Mesendoderm (in vitro differentiated cells): ENCODE data around the gene NAXE.
A peak's percentile ranks its signal among the peaks of the same experiment; 100 is the strongest.

Source experiments
- DNase-seq: peaks from one replicate; pipeline ENCODE4 v3.0.0; 2013
- H2AK5ac ChIP-seq: 2 replicates; pipeline ENCODE4 v1.6.1; 2013; ENCODE audit warnings: low read length, inconsistent platforms
- H2BK120ac ChIP-seq: 2 replicates; pipeline ENCODE4 v1.6.1; 2013; ENCODE audit warnings: low read depth, mild to moderate bottlenecking, low read length, moderate library complexity, mixed read lengths
- H2BK15ac ChIP-seq: replicated peaks from 2 replicates; pipeline ENCODE4 v1.6.1; 2013; ENCODE audit warnings: low read depth, mild to moderate bottlenecking, moderate library complexity
- H2BK5ac ChIP-seq: 2 replicates; pipeline ENCODE4 v1.6.1; 2013; ENCODE audit warnings: low read length, inconsistent platforms
- H3K18ac ChIP-seq: 2 replicates; pipeline ENCODE4 v1.6.1; 2013; ENCODE audit warnings: mild to moderate bottlenecking, low read length, mixed read lengths
- H3K23ac ChIP-seq: one replicate; pipeline ENCODE4 v1.6.1; 2013; ENCODE audit warnings: low read length
- H3K27ac ChIP-seq: 2 replicates; pipeline ENCODE4 v1.5.1; 2013; ENCODE audit warnings: low read depth, mild to moderate bottlenecking, inconsistent platforms, low read length, moderate library complexity
- H3K27me3 ChIP-seq: 2 replicates; pipeline ENCODE4 v1.6.1; 2013; ENCODE audit warnings: low read length, control low read depth, mild to moderate bottlenecking, inconsistent platforms; ENCODE audit not compliant: insufficient read depth, poor library complexity
- H3K36me3 ChIP-seq: 2 replicates; pipeline ENCODE4 v1.6.1; 2013; ENCODE audit warnings: low read length, inconsistent platforms; ENCODE audit not compliant: control insufficient read depth, insufficient read depth
- H3K4ac ChIP-seq: one replicate; pipeline ENCODE4 v1.6.1; 2013; ENCODE audit warnings: low read depth, mild to moderate bottlenecking, low read length, moderate library complexity
- H3K4me1 ChIP-seq: 2 replicates; pipeline ENCODE4 v1.6.1; 2013; ENCODE audit warnings: low read depth, low read length, inconsistent platforms; ENCODE audit not compliant: control insufficient read depth
- H3K4me2 ChIP-seq: 2 replicates; pipeline ENCODE4 v1.6.1; 2013; ENCODE audit warnings: low read length
- H3K4me3 ChIP-seq: 2 replicates; pipeline ENCODE4 v1.5.1; 2013; ENCODE audit warnings: mild to moderate bottlenecking, low read length
- H3K56ac ChIP-seq: one replicate; pipeline ENCODE4 v1.6.1; 2013; ENCODE audit warnings: low read length
- H3K79me1 ChIP-seq: 2 replicates; pipeline ENCODE4 v1.6.1; 2013; ENCODE audit warnings: low read length, inconsistent platforms
- H3K79me2 ChIP-seq: 2 replicates; pipeline ENCODE4 v1.6.1; 2013; ENCODE audit warnings: mild to moderate bottlenecking, low read length; ENCODE audit not compliant: control insufficient read depth, insufficient read depth
- H3K9ac ChIP-seq: 2 replicates; pipeline ENCODE4 v1.6.1; 2013; ENCODE audit warnings: low read length, inconsistent platforms
- H4K5ac ChIP-seq: one replicate; pipeline ENCODE4 v1.6.1; 2013; ENCODE audit warnings: low read length
- H4K8ac ChIP-seq: one replicate; pipeline ENCODE4 v1.6.1; 2013; ENCODE audit warnings: low read depth, mild to moderate bottlenecking, control low read depth, low read length, moderate library complexity
- WGBS: extraction: QIAGEN DNeasy Blood & Tissue Kit; methylation state at CpG from one replicate; pipeline ENCODE4 v1.1.7; 2013; ENCODE audit warnings: low lambda C conversion rate, missing lambda C conversion rate; ENCODE audit not compliant: insufficient coverage; ENCODE audit errors: extremely low coverage; 5-methylcytosine and 5-hydroxymethylcytosine counted together

The NAXE gene

GRCh38 chr1:156571261-156571852 is 20.2 kb upstream of the NAXE start:
- Histone ChIP-seq H3K4me3 (peak overlapping the region; percentile 75), H3K18ac (peak overlapping the region; percentile 30), H3K79me1 (peaks cover 5% of the 10 kb centered on the region), H3K36me3 (no peaks in the 10 kb centered on the region), H4K8ac (no peak overlapping the region), H4K5ac (no peak overlapping the region), H3K79me2 (peaks cover 4% of the 10 kb centered on the region), H3K27ac (no peak overlapping the region), H2BK15ac (no peak overlapping the region), H3K4me1 (peaks cover 4% of the 10 kb centered on the region), H2BK120ac (no peak overlapping the region), H2BK5ac (no peak overlapping the region), H3K9ac (peak overlapping the region; percentile 83), H2AK5ac (no peak overlapping the region), H3K27me3 (no peaks in the 10 kb centered on the region), H3K4me2 (peak overlapping the region; percentile 26), H3K56ac (peak overlapping the region; percentile 95), H3K23ac (no peak overlapping the region), H3K4ac (no peak overlapping the region)
- DNase-seq, result no peak
- WGBS, result no CpG with 5 or more reads among the region's 4 CpGs

GRCh38 chr1:156571919-156572662 is 19.5 kb upstream of the NAXE start, which contains the start of gene IQGAP3:
TSS of gene IQGAP3 (minus strand) at chr1:156572565. CDS start at chr1:156572529, 36 bp downstream.
- no peak within 1 kb of the TSS for H4K5ac ChIP-seq
- H3K79me1 ChIP-seq, result peaks cover 5% of the 10 kb centered on the region
- H3K18ac ChIP-seq, result peak within 1 kb of the TSS; percentile 30
- no CpG with 5 or more reads among the region's 38 CpGs for WGBS
- H3K9ac ChIP-seq, result peak within 1 kb of the TSS; percentile 83
- no peak within 1 kb of the TSS for H4K8ac ChIP-seq
- no peak within 1 kb of the TSS for H3K4ac ChIP-seq
- H3K23ac ChIP-seq, result no peak within 1 kb of the TSS
- peak within 1 kb of the TSS; percentile 75 for H3K4me3 ChIP-seq
- no peaks in the 10 kb centered on the region for H3K36me3 ChIP-seq
- peak within 1 kb of the TSS; percentile 26 for H3K4me2 ChIP-seq
- no peak within 1 kb of the TSS for H2AK5ac ChIP-seq
- H3K4me1 ChIP-seq, result peaks cover 4% of the 10 kb centered on the region
- peak; percentile 90 for DNase-seq
- peak within 1 kb of the TSS; percentile 95 for H3K56ac ChIP-seq
- H2BK15ac ChIP-seq, result no peak within 1 kb of the TSS
- H3K27ac ChIP-seq, result no peak within 1 kb of the TSS
- no peaks in the 10 kb centered on the region for H3K27me3 ChIP-seq
- peaks cover 4% of the 10 kb centered on the region for H3K79me2 ChIP-seq
- no peak within 1 kb of the TSS for H2BK5ac ChIP-seq
- no peak within 1 kb of the TSS for H2BK120ac ChIP-seq

GRCh38 chr1:156572663-156573018 is 18.9 kb upstream of the NAXE start:
- H2BK15ac ChIP-seq, result no peak overlapping the region
- no peaks in the 10 kb centered on the region for H3K36me3 ChIP-seq
- H3K56ac ChIP-seq, result no peak overlapping the region
- H3K18ac ChIP-seq, result no peak overlapping the region
- no peak overlapping the region for H3K27ac ChIP-seq
- no peak overlapping the region for H4K5ac ChIP-seq
- H3K79me1 ChIP-seq, result peaks cover 5% of the 10 kb centered on the region
- H4K8ac ChIP-seq, result no peak overlapping the region
- no peak overlapping the region for H3K4me2 ChIP-seq
- no CpG with 5 or more reads among the region's 10 CpGs for WGBS
- H3K9ac ChIP-seq, result no peak overlapping the region
- peaks cover 4% of the 10 kb centered on the region for H3K4me1 ChIP-seq
- H2BK120ac ChIP-seq, result no peak overlapping the region
- no peak overlapping the region for H3K4me3 ChIP-seq
- no peak overlapping the region for H2BK5ac ChIP-seq
- H3K23ac ChIP-seq, result no peak overlapping the region
- DNase-seq, result no peak
- no peak overlapping the region for H3K4ac ChIP-seq
- no peaks in the 10 kb centered on the region for H3K27me3 ChIP-seq
- peaks cover 4% of the 10 kb centered on the region for H3K79me2 ChIP-seq
- H2AK5ac ChIP-seq, result no peak overlapping the region

DNA sequence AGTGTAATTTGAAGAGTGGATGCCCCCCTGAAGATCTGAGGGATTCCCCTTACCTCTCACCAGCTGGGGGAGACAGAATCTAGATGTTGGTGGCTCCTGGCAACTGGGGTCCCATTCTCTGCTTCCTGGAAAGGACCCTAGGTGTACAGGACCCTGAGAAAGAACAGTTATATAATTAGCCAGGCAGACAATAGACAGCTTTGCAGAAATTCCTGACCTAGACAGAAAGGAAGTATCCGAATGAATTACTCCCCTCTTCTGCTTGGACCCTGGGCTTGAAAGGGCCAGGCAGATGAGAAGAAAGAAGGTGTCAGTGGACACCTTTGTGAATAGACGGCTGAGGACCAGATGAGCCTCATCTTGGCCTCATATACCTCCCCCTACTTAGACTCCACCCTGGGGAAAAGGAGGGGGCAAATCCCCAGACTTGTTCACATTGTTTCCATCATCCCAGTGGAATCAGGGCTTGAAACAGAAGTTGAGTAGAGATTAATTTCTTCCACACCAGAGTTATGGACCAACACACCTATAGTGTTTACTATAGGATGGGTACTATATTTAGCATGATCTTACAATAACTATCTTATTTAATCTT is 17.4 kb upstream of the NAXE start:
- no peaks in the 10 kb centered on the region for H3K27me3 ChIP-seq
- H2BK5ac ChIP-seq, result no peak overlapping the region
- no peak overlapping the region for H2BK120ac ChIP-seq
- no peak overlapping the region for H3K23ac ChIP-seq
- WGBS, result no CpG with 5 or more reads among the region's 2 CpGs
- no peak overlapping the region for H4K8ac ChIP-seq
- no peaks in the 10 kb centered on the region for H3K36me3 ChIP-seq
- H3K18ac ChIP-seq, result no peak overlapping the region
- no peak overlapping the region for H3K4me2 ChIP-seq
- H3K56ac ChIP-seq, result no peak overlapping the region
- H2BK15ac ChIP-seq, result no peak overlapping the region
- H3K4ac ChIP-seq, result no peak overlapping the region
- H3K79me2 ChIP-seq, result peaks cover 4% of the 10 kb centered on the region
- no peak overlapping the region for H2AK5ac ChIP-seq
- H3K4me1 ChIP-seq, result peaks cover 4% of the 10 kb centered on the region
- H4K5ac ChIP-seq, result no peak overlapping the region
- H3K4me3 ChIP-seq, result no peak overlapping the region
- no peak overlapping the region for H3K9ac ChIP-seq
- no peak for DNase-seq
- peaks cover 5% of the 10 kb centered on the region for H3K79me1 ChIP-seq
- no peak overlapping the region for H3K27ac ChIP-seq

DNA sequence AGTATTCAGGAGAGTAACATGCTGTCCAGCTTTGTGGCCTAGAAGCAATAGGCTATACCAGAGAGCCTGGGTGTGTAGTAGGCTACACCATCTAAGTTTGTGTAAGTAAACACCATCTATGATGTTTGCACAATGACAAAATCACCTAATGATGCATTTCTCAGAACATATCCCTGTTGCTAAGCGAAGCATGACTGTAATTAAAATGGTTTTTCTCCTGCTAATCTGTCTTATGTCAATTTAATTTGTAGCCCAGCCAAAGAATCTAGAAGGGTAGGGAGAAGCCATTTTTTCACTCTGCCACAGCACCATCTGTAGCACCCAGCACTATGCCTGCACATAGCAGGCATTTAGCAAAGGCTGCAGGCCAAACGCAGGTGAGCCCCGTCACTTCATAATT is 14.0 kb upstream of the NAXE start:
- Histone ChIP-seq H3K4me2 (no peak overlapping the region), H3K27me3 (no peaks in the 10 kb centered on the region), H4K5ac (no peak overlapping the region)

More for the DNA sequence above, 14.0 kb upstream of the NAXE start:
- H3K79me2 ChIP-seq, result no peaks in the 10 kb centered on the region
- no peak overlapping the region for H3K56ac ChIP-seq
- H3K36me3 ChIP-seq, result no peaks in the 10 kb centered on the region
- no peak overlapping the region for H4K8ac ChIP-seq
- H3K9ac ChIP-seq, result no peak overlapping the region
- H2BK15ac ChIP-seq, result no peak overlapping the region
- no peak for DNase-seq
- H3K4me3 ChIP-seq, result no peak overlapping the region
- H3K4me1 ChIP-seq, result no peaks in the 10 kb centered on the region
- no CpG with 5 or more reads among the region's 3 CpGs for WGBS
- H2BK5ac ChIP-seq, result no peak overlapping the region
- H3K27ac ChIP-seq, result no peak overlapping the region
- no peak overlapping the region for H3K18ac ChIP-seq
- H3K23ac ChIP-seq, result no peak overlapping the region
- no peaks in the 10 kb centered on the region for H3K79me1 ChIP-seq
- H2BK120ac ChIP-seq, result no peak overlapping the region
- H3K4ac ChIP-seq, result no peak overlapping the region
- no peak overlapping the region for H2AK5ac ChIP-seq
